ENCODE data around the gene EMILIN1. TPM values are rescaled to one million over a fixed set of nuclear protein-coding genes. Genes with fewer than 3 reads are reported as not detected.

EMILIN1 gene
- total and polyA plus RNA-seq, 2 of the 8 experiments (the other 6 are each of a cell fraction or from before 2014, with no cell fraction given) = 1.9 to 3.0 TPM

- no peak for TF ChIP-seq CEBPB (IDR thresholded peaks at IDR 0.05; ENCODE audit: low read depth, low read length)
These were observed 7.0 kb upstream of the EMILIN1 start, which contains the start of gene OST4 (continued) for GRCh38 chr2:27071277-27071989.

All from H1 (cell line).